Retinal pigment epithelial cell (primary cell): ENCODE measurements around the gene LYZL1.
"Not testable (repeated sequence)": the region's sequence is repeated elsewhere in the genome, so short reads cannot be mapped to it uniquely, and the experiment has no call there.

Source experiments
- DNase-seq: peaks from one replicate; pipeline ENCODE4 v3.0.0-alpha.2; 2010; ENCODE audit warnings: low read depth
- H3K4me3 ChIP-seq: 2 replicates; pipeline ENCODE4 v1.5.1; 2011; ENCODE audit warnings: mild to moderate bottlenecking, low read length, control low read depth, moderate library complexity
- TF ChIP-seq, protein P1 (sequence below): conservative IDR thresholded peaks from 2 replicates; pipeline ENCODE4 v1.5.1; 2011; ENCODE audit warnings: low read depth, low read length, control low read depth, inconsistent platforms

LYZL1 gene

GRCh38 chr10:29287635-29288034 is 1.2 kb upstream of the LYZL1 start:
- no peak for DNase-seq
- TF ChIP-seq, protein P1, sequence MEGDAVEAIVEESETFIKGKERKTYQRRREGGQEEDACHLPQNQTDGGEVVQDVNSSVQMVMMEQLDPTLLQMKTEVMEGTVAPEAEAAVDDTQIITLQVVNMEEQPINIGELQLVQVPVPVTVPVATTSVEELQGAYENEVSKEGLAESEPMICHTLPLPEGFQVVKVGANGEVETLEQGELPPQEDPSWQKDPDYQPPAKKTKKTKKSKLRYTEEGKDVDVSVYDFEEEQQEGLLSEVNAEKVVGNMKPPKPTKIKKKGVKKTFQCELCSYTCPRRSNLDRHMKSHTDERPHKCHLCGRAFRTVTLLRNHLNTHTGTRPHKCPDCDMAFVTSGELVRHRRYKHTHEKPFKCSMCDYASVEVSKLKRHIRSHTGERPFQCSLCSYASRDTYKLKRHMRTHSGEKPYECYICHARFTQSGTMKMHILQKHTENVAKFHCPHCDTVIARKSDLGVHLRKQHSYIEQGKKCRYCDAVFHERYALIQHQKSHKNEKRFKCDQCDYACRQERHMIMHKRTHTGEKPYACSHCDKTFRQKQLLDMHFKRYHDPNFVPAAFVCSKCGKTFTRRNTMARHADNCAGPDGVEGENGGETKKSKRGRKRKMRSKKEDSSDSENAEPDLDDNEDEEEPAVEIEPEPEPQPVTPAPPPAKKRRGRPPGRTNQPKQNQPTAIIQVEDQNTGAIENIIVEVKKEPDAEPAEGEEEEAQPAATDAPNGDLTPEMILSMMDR = no peak
- no peak overlapping the region for H3K4me3 ChIP-seq

- not testable (repeated sequence) for DNase-seq, H3K4me3 ChIP-seq
Measured at GRCh38 chr10:29291561-29291960, 2.7 kb downstream of the LYZL1 start.

- DNase-seq, H3K4me3 ChIP-seq: not testable (repeated sequence)
Measured at GRCh38 chr10:29292406-29292805, 3.5 kb downstream of the LYZL1 start.

GRCh38 chr10:29295813-29296212 is 6.9 kb downstream of the LYZL1 start:
- no peak overlapping the region for H3K4me3 ChIP-seq

DNA sequence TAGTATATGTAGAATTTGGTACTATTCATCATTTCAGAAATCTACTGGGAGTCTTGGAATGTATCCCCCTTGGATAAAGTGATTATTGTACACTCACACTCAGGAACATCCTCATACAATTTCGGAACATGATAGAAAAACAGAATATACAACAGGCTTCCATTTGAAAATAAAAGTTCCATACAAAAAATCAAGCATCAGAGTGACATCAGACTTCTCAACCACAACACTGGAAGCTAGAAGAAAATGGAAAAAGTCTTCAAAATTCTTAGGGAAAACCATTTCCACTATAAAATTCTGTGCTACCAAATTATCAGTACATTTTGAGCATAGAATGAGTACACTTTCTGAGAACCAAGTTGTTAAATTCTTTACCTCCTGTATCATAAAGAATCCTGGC is 8.8 kb downstream of the LYZL1 start:
- no peak overlapping the region for H3K4me3 ChIP-seq
- no peak for DNase-seq
- TF ChIP-seq, protein P1 = no peak

More at GRCh38 chr10:29295813-29296212, 6.9 kb downstream of the LYZL1 start:
- TF ChIP-seq, protein P1 = no peak
- no peak for DNase-seq

- DNase-seq = no peak
- no peak overlapping the region for H3K4me3 ChIP-seq
- TF ChIP-seq, protein P1 = no peak
Measured at GRCh38 chr10:29301359-29301910, 12.6 kb downstream of the LYZL1 start.

DNA sequence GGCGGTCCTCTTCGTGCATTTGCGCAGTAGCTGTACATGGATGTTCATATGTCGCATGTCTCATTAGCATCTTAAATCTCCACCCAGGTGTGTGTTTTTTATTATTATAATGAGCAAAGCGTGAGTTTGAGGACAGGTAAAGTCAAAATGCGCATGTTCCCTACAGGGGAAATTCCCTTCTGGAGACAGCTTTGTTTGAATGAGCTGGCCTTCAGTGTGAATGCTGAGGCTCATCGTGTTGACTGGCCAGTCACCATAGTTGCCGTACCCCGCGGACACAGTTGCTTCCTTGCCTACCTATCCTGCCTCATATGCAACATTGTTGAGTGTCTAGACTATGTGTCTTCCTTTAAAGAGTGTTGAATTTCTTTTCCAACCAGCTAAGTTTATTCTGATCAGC is 13.6 kb downstream of the LYZL1 start:
- TF ChIP-seq, protein P1 = no peak
- DNase-seq = no peak
- no peak overlapping the region for H3K4me3 ChIP-seq

DNA sequence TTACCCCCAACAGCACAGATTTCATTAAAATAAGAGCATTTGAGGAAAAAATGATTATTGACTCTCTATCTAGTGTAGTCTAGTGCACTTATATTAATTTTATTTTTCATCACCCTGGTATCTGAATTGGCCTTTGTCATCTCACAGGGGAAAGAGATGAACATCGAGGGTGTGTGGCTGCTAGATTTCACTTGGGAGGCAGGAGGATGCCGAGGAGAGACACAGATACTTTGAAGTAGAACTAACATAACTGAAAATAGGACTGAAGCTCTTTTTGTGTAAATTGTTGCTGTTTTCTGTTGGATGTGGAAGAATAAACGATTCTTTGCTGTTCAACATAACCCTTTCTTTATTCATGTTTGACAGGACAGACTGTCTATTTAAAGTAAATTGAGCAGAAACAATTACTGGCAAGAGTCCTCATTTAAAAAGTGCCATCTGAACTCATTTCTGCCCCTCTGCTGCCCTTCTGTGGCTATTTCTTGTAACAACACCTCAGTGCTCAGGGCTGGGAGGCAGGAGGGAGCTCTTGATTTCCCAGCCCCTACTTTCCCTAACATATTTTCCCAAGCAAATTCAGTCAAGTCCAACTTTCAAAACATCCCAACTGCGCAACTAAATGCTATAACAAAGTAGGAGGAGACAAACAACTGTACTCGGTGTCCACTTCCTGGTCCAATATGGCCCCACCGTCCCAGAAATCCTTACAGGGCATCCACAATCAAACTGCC is 15.6 kb downstream of the LYZL1 start:
- DNase-seq = peak; percentile 23
- no peak overlapping the region for H3K4me3 ChIP-seq
- TF ChIP-seq, protein P1 = peak; percentile 72
